Neutrophil (primary cell): ENCODE data around the gene HES4.

Source experiments
- H3K27ac ChIP-seq: fragments of 200-600 bp; sonication (generic); 2 replicates; pipeline ENCODE4 v1.5.1; 2016; ENCODE audit warnings: mild to moderate bottlenecking, moderate library complexity
- H3K27me3 ChIP-seq: fragments of 200-600 bp; sonication (generic); 2 replicates; pipeline ENCODE4 v1.6.0; 2016; ENCODE audit warnings: mild to moderate bottlenecking
- H3K36me3 ChIP-seq: fragments of 200-600 bp; sonication (generic); 2 replicates; pipeline ENCODE4 v1.5.1; 2017
- H3K4me1 ChIP-seq, 2 experiments: fragments of 200-600 bp in 1 of 2; sonication (generic) in 1 of 2; 1 replicate in 1 of 2; 2 replicates in 1 of 2; pipeline versions ENCODE4 v1.5.1 to v1.6.1; 2013 to 2016; ENCODE audit warnings: low read depth in 1 of 2, low read length in 1 of 2, mild to moderate bottlenecking in 1 of 2, moderate library complexity in 1 of 2; ENCODE audit not compliant: control insufficient read depth in 1 of 2, insufficient read depth in 1 of 2
- H3K4me3 ChIP-seq, 2 experiments: fragments of 200-600 bp in 1 of 2; sonication (generic) in 1 of 2; 1 replicate in 1 of 2; 2 replicates in 1 of 2; pipeline ENCODE4 v1.5.1; 2013 to 2016; ENCODE audit warnings: low read depth in 1 of 2, low read length in 1 of 2, mild to moderate bottlenecking in 1 of 2, moderate library complexity in 1 of 2
- H3K9me3 ChIP-seq: fragments of 200-600 bp; sonication (generic); 2 replicates; pipeline ENCODE4 v1.5.1; 2016
- CTCF ChIP-seq: fragments of 200-600 bp; sonication (generic); IDR thresholded peaks from 2 replicates; pipeline ENCODE4 v1.5.1; 2016; ENCODE audit warnings: antibody characterized with exemption

The HES4 gene

DNA sequence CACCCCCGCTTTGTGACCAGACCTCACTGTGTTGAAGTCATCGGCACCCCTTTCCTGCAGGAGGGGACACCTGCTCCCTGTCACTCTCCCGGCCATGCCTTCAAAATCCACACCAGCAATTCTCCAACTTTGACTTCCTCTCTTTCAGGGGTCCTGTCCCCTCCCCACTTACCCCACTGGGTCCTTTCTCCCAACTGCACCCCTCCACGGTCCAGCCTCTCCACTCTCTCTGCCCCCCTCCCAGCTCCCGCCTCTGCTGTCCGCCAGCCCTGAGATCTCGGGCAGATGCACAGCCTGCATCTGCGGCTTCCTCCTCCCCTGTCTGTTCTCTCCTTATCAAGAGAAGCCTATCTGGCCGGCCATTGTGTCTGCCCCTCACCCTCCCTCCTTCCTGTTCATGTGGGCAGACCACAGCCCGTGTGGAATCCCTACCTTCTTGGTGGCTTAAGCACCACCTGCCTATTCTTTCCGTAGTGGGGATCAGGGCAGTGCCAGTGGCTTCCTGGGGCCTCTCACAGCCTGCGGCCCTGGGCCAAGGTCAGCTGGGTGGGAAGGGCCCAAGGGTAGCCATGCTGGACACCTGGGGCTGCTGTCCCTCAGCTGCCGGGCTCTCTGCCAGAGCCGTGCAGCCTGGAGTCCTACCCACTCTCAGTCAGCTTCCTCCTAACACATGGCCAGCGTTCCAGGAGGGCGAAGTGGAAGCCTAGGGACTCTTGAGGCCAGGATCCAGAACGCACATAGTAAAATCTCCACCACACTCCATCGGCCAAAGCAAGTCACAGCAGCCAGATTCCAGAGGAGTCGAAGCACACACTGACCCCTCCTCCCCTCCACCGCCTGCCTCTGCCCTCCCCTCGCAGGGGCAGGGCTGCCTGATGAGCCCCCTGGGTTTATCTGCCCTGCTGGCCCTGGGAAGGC is 5.1 kb upstream of the HES4 start:
- Histone ChIP-seq H3K27me3 (peaks cover 94% of the 10 kb centered on the region), H3K36me3 (no peaks in the 10 kb centered on the region), H3K9me3 (no peaks in the 10 kb centered on the region), H3K27ac (no peak overlapping the region), H3K4me3 (no peak overlapping the region), H3K4me1 (peaks cover 14 to 19% of the 10 kb centered on the region in 2 experiments)
- no peak for TF ChIP-seq CTCF

- Histone ChIP-seq H3K36me3 (no peaks in the 10 kb centered on the region), H3K4me3 (no peak overlapping the region), H3K27ac (no peak overlapping the region)
These were observed 4.5 kb upstream of the HES4 start for GRCh38 chr1:1004420-1004779.

DNA sequence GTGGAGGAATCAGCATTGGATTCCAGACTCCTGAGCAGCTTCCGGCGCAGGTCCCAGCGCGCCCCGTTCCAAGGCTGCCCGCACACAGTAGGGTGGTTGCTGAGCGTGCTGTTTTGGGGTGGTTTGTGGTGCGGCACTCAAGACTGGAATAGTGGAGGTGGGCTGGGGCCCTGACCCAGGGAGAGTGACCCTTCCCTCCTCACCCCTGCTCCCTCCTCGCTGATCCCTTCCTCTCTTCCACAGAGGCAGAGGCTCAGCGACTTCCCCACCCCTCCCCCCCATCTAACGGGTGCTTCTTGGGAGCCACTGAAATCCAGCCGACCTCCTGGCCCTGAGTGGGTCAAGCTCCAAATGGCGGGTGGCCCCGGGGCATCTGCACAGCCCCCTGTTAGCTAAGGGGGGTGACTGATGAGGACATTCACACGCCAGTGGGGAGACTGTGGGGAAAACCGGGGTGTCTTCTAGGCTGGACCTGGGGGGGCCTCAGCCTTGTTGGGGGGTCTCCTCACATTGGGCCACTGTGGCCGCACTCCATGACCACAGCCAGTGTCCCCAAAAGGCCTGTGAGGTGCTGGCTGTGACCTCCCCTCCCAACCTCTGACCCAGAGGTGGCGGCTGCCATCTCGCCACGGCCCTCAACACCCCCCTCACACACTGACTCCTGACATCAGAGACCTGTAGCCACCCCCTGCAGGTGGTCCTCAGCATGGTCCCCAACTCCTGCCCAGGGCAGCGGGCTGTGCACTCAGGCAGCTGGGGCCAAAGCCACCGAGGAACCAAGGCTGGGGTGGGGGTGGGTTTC is 3.9 kb upstream of the HES4 start:
- no peaks in the 10 kb centered on the region for H3K36me3 ChIP-seq
- H3K27ac ChIP-seq: no peak overlapping the region
- no peak for TF ChIP-seq CTCF
- no peaks in the 10 kb centered on the region for H3K9me3 ChIP-seq
- peaks cover 95% of the 10 kb centered on the region for H3K27me3 ChIP-seq
- H3K4me1 ChIP-seq: peaks cover 22 to 31% of the 10 kb centered on the region in 2 experiments
- no peak overlapping the region for H3K4me3 ChIP-seq

More at GRCh38 chr1:1004420-1004779, 4.5 kb upstream of the HES4 start:
- no peak for TF ChIP-seq CTCF
- peaks cover 95% of the 10 kb centered on the region for H3K27me3 ChIP-seq
- no peaks in the 10 kb centered on the region for H3K9me3 ChIP-seq
- H3K4me1 ChIP-seq: peaks cover 16 to 26% of the 10 kb centered on the region in 2 experiments

- Histone ChIP-seq H3K27ac (no peak overlapping the region), H3K36me3 (no peaks in the 10 kb centered on the region), H3K4me1 (peaks cover 23 to 39% of the 10 kb centered on the region in 2 experiments), H3K9me3 (no peaks in the 10 kb centered on the region), H3K4me3 (peak overlapping the region; percentile 34 to 50), H3K27me3 (peaks cover 100% of the 10 kb centered on the region)
- no peak for TF ChIP-seq CTCF
These were observed 1.3 kb upstream of the HES4 start for GRCh38 chr1:1001057-1001783.

DNA sequence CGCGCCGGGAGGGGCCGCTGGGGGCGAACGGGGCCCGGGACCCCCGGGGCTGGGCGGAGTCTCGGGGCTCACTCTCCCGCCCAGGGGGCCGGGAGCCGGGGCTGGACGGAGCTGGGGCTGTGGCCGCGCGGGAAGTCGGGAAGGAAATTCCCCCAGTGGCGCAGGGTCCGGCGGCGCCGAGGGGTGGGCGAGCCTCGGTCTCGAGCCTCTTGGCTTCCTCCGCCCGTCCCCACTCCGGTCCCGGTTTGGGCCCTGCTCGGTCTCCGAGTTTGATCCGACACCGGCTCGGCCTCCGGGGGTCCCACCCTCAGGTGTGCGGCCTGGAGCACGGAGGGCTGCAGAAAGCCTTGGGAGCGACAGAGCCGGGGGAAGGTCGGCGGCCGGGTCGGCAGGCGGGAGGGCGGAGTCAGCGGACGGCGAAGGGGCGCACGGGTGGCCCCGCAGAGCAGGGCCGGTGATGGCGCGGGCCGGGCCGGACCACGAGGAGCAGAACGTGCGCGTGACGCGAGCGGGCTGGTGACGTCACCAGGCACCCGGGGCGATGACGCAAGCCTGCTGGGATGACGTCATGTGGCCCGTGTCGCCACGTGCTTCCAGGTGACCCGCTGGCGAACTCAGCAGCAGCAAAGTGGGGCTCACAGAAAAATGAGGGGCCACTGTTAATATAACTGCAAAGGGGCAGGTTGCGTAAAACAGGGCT is 610 bp upstream of the HES4 start:
- H3K27me3 ChIP-seq: peaks cover 100% of the 10 kb centered on the region
- H3K27ac ChIP-seq: no peak overlapping the region
- peak overlapping the region; percentile 34 to 50 for H3K4me3 ChIP-seq
- H3K4me1 ChIP-seq: peaks cover 23 to 39% of the 10 kb centered on the region in 2 experiments
- TF ChIP-seq CTCF: no peak
- H3K9me3 ChIP-seq: no peaks in the 10 kb centered on the region
- H3K36me3 ChIP-seq: no peaks in the 10 kb centered on the region
